Measurements from ENCODE around the gene FNBP1. TPM values are rescaled to one million over a fixed set of nuclear protein-coding genes. Genes with fewer than 3 reads are reported as not detected.

FNBP1 gene
- total RNA-seq, 4 donors from 2014 or later: 29.7 to 62.3 (median 40.0) TPM

GRCh38 chr9:129876815-129877214, 166.2 kb downstream of the FNBP1 start:
- no peak for DNase-seq (ENCODE audit: low spot score in 2 of 2)
- intact Hi-C loops (cut with DNase I; ENCODE audit: low total_unique reads): no loop called here
- TF ChIP-seq POLR2A (IDR thresholded peaks at IDR 0.05) (no peak), CTCF (IDR thresholded peaks at IDR 0.05) (no peak)
- no peak overlapping the region for H3K4me3 ChIP-seq (ENCODE audit: low read depth, poor library complexity, severe bottlenecking)
- 88 to 90% methylated on average over 7 of the region's 7 CpGs for WGBS, 2 donors

- intact Hi-C loops (cut with DNase I; ENCODE audit: low total_unique reads): no loop called here
- no peak for DNase-seq (ENCODE audit: low spot score in 2 of 2)
- WGBS, 2 donors: 89 to 91% methylated on average over 24 to 25 of the region's 27 CpGs
- H3K4me3 ChIP-seq (ENCODE audit: low read depth, poor library complexity, severe bottlenecking): no peak overlapping the region
- no peak for TF ChIP-seq POLR2A (IDR thresholded peaks at IDR 0.05)
- TF ChIP-seq CTCF (IDR thresholded peaks at IDR 0.05): no peak
Observed at GRCh38 chr9:129875687-129876395, 167.1 kb downstream of the FNBP1 start.

- DNase-seq (ENCODE audit: low spot score in 2 of 2): no peak
- no peak overlapping the region for H3K4me3 ChIP-seq (ENCODE audit: low read depth, poor library complexity, severe bottlenecking)
- TF ChIP-seq POLR2A (IDR thresholded peaks at IDR 0.05) (no peak), CTCF (IDR thresholded peaks at IDR 0.05) (no peak)
- 87 to 92% methylated on average over 23 of the region's 23 CpGs for WGBS, 2 donors
- intact Hi-C loops (cut with DNase I; ENCODE audit: low total_unique reads): no loop called here
Observed at GRCh38 chr9:129875181-129875611, 167.8 kb downstream of the FNBP1 start.

GRCh38 chr9:129874261-129875101, 168.5 kb downstream of the FNBP1 start:
- H3K4me3 ChIP-seq (ENCODE audit: low read depth, poor library complexity, severe bottlenecking): no peak overlapping the region
- intact Hi-C loops (cut with DNase I; ENCODE audit: low total_unique reads): no loop called here
- 89 to 92% methylated on average over 37 to 38 of the region's 38 CpGs for WGBS, 2 donors
- TF ChIP-seq CTCF (IDR thresholded peaks at IDR 0.05): no peak
- no peak for TF ChIP-seq POLR2A (IDR thresholded peaks at IDR 0.05)
- no peak for DNase-seq (ENCODE audit: low spot score in 2 of 2)

- 78 to 89% methylated on average over 14 to 16 of the region's 16 CpGs for WGBS, 2 donors
- no peak for DNase-seq (ENCODE audit: low spot score in 2 of 2)
- H3K4me3 ChIP-seq (ENCODE audit: low read depth, poor library complexity, severe bottlenecking): no peak overlapping the region
- intact Hi-C loops (cut with DNase I; ENCODE audit: low total_unique reads): no loop called here
- TF ChIP-seq CTCF (IDR thresholded peaks at IDR 0.05) (no peak), POLR2A (IDR thresholded peaks at IDR 0.05) (no peak)
Observed at GRCh38 chr9:129873563-129874190, 169.3 kb downstream of the FNBP1 start.

All from lower leg skin (tissue), 4 donors.